HFF-Myc (cell line): ENCODE data around the gene FAM185A.

Experiments
- DNase-seq: peaks from one replicate; pipeline ENCODE4 v3.0.0-alpha.2; 2011; ENCODE audit warnings: low read depth; ENCODE audit errors: extremely low read depth
- H3K4me3 ChIP-seq: replicated peaks from 2 replicates; pipeline ENCODE4 v1.5.1; 2011; ENCODE audit warnings: low read depth, mild to moderate bottlenecking, control low read depth, low read length
- CTCF ChIP-seq: IDR thresholded peaks from 2 replicates; pipeline ENCODE4 v1.5.1; 2012; ENCODE audit warnings: mild to moderate bottlenecking, low read depth, low read length, control low read depth; ENCODE audit errors: missing control alignments

FAM185A gene

GRCh38 chr7:102819151-102819550 is 70.4 kb downstream of the FAM185A start:
- no peak for TF ChIP-seq CTCF
- no peak for DNase-seq
- H3K4me3 ChIP-seq = no peak overlapping the region

- H3K4me3 ChIP-seq = no peak overlapping the region
- no peak for TF ChIP-seq CTCF
- no peak for DNase-seq
These were observed 73.4 kb downstream of the FAM185A start for GRCh38 chr7:102821994-102822747.

- H3K4me3 ChIP-seq = no peak overlapping the region
- DNase-seq = no peak
- TF ChIP-seq CTCF = no peak
These were observed 74.8 kb downstream of the FAM185A start for GRCh38 chr7:102823390-102824119.

- no peak overlapping the region for H3K4me3 ChIP-seq
- no peak for TF ChIP-seq CTCF
- no peak for DNase-seq
These were observed 79.5 kb downstream of the FAM185A start for GRCh38 chr7:102828286-102828685.

GRCh38 chr7:102829075-102829474 is 80.3 kb downstream of the FAM185A start:
- TF ChIP-seq CTCF = no peak
- no peak overlapping the region for H3K4me3 ChIP-seq
- DNase-seq = no peak

- no peak overlapping the region for H3K4me3 ChIP-seq
- no peak for TF ChIP-seq CTCF
- peak; percentile 91 for DNase-seq
These were observed 81.4 kb downstream of the FAM185A start for GRCh38 chr7:102830197-102830596.
